ENCODE data around the gene SP140.

DNA sequence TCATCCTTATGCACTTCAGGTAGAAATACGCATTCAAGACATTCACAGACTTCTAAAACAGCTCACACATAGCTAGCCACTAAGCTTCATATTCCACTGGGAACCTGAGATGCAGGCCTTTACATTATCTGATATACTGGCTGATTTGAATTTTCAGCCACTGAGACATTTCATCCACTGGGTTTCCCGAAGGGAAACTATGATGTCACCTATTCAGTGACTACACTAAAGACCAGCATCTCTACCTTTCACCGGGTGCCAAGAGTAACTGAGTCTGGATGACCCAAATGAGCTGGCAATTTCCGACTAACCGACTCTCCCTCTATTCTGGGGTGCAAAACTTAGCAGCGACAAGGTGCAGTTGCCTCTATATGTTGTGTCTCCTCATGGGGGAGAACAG is 69.7 kb downstream of the SP140 start:
- TF ChIP-seq CTCF (IDR thresholded peaks at IDR 0.05) (no peak), POLR2A (IDR thresholded peaks at IDR 0.05) (no peak)
